Osteocyte (in vitro differentiated cells): ENCODE results near the gene SLC30A7. TPM values are rescaled to one million over a fixed set of nuclear protein-coding genes. Genes with fewer than 3 reads are reported as not detected.

ENCODE experiments used
- DNase-seq: peaks from one replicate; pipeline ENCODE4 v3.0.0; 2021; ENCODE audit warnings: mixed read lengths; ENCODE audit not compliant: unreplicated experiment; ENCODE audit errors: extremely low spot score
- H3K27ac Mint-ChIP-seq: one replicate; pipeline ENCODE4 v1.8.0; 2021; ENCODE audit warnings: mild to moderate bottlenecking, mixed read lengths; ENCODE audit not compliant: unreplicated experiment
- H3K27me3 Mint-ChIP-seq: one replicate; pipeline ENCODE4 v1.8.0; 2021; ENCODE audit warnings: mixed read lengths; ENCODE audit not compliant: unreplicated experiment
- H3K36me3 Mint-ChIP-seq: one replicate; pipeline ENCODE4 v1.8.0; 2021; ENCODE audit warnings: mixed read lengths; ENCODE audit not compliant: unreplicated experiment
- H3K4me1 Mint-ChIP-seq: one replicate; pipeline ENCODE4 v1.8.0; 2021; ENCODE audit warnings: mixed read lengths; ENCODE audit not compliant: unreplicated experiment
- H3K4me3 Mint-ChIP-seq: one replicate; pipeline ENCODE4 v1.8.0; 2021; ENCODE audit warnings: mild to moderate bottlenecking, moderate library complexity, mixed read lengths; ENCODE audit not compliant: unreplicated experiment
- H3K9me3 Mint-ChIP-seq: one replicate; pipeline ENCODE4 v1.8.0; 2021; ENCODE audit warnings: mixed read lengths; ENCODE audit not compliant: unreplicated experiment
- CTCF ChIP-seq: fragments of 200-600 bp; sonication (generic); IDR thresholded peaks from 2 replicates; pipeline ENCODE4 v1.5.0; 2021; ENCODE audit warnings: antibody characterized with exemption, mild to moderate bottlenecking, moderate library complexity
- total RNA-seq: library from RNA; stranded (reverse); gene quantifications from 2 replicates; pipeline ENCODE4 v1.2.1, GENCODE V29; 2021

Gene SLC30A7
- total RNA-seq, 1 donor from 2014 or later: 38.3 TPM

- Mint-ChIP-seq H3K36me3 (peaks cover 27% of the 10 kb centered on the region), H3K4me3 (no peak overlapping the region), H3K27me3 (no peaks in the 10 kb centered on the region), H3K27ac (no peak overlapping the region), H3K9me3 (no peaks in the 10 kb centered on the region), H3K4me1 (peaks cover 11% of the 10 kb centered on the region)
- DNase-seq: no peak
- TF ChIP-seq CTCF: no peak
Measured at GRCh38 chr1:100969327-100969726, 73.4 kb downstream of the SLC30A7 start.

- Mint-ChIP-seq H3K4me3 (no peak overlapping the region), H3K36me3 (peaks cover 29% of the 10 kb centered on the region), H3K27ac (no peak overlapping the region), H3K27me3 (no peaks in the 10 kb centered on the region), H3K4me1 (peaks cover 11% of the 10 kb centered on the region), H3K9me3 (no peaks in the 10 kb centered on the region)
- no peak for TF ChIP-seq CTCF
- DNase-seq: no peak
Measured at GRCh38 chr1:100971021-100971420, 75.1 kb downstream of the SLC30A7 start.

- no peak overlapping the region for H3K27ac Mint-ChIP-seq
- DNase-seq: no peak
- H3K4me1 Mint-ChIP-seq: peaks cover 11% of the 10 kb centered on the region
- H3K27me3 Mint-ChIP-seq: no peaks in the 10 kb centered on the region
- TF ChIP-seq CTCF: no peak
- H3K9me3 Mint-ChIP-seq: no peaks in the 10 kb centered on the region
- H3K4me3 Mint-ChIP-seq: no peak overlapping the region
- H3K36me3 Mint-ChIP-seq: peaks cover 29% of the 10 kb centered on the region
Measured at GRCh38 chr1:100972185-100972584, 76.3 kb downstream of the SLC30A7 start.

GRCh38 chr1:100976936-100977335 lies 81.0 kb downstream of the SLC30A7 start:
- H3K9me3 Mint-ChIP-seq: no peaks in the 10 kb centered on the region
- no peak overlapping the region for H3K27ac Mint-ChIP-seq
- no peak for TF ChIP-seq CTCF
- H3K4me3 Mint-ChIP-seq: no peak overlapping the region
- H3K4me1 Mint-ChIP-seq: peaks cover 2% of the 10 kb centered on the region
- peaks cover 33% of the 10 kb centered on the region for H3K36me3 Mint-ChIP-seq
- H3K27me3 Mint-ChIP-seq: no peaks in the 10 kb centered on the region
- DNase-seq: no peak

GRCh38 chr1:100979631-100980030 lies 83.7 kb downstream of the SLC30A7 start:
- TF ChIP-seq CTCF: no peak
- no peaks in the 10 kb centered on the region for H3K27me3 Mint-ChIP-seq
- H3K4me3 Mint-ChIP-seq: no peak overlapping the region
- H3K9me3 Mint-ChIP-seq: no peaks in the 10 kb centered on the region
- H3K36me3 Mint-ChIP-seq: peaks cover 40% of the 10 kb centered on the region
- DNase-seq: no peak
- H3K4me1 Mint-ChIP-seq: no peaks in the 10 kb centered on the region
- H3K27ac Mint-ChIP-seq: no peak overlapping the region
